NCI-H69 (cell line): ENCODE measurements around the gene ST3GAL5.

ENCODE experiments used
- DNase-seq: peaks from one replicate; lab custom pipeline; 2025; lab: John Stamatoyannopoulos, UW

ST3GAL5 gene

DNA sequence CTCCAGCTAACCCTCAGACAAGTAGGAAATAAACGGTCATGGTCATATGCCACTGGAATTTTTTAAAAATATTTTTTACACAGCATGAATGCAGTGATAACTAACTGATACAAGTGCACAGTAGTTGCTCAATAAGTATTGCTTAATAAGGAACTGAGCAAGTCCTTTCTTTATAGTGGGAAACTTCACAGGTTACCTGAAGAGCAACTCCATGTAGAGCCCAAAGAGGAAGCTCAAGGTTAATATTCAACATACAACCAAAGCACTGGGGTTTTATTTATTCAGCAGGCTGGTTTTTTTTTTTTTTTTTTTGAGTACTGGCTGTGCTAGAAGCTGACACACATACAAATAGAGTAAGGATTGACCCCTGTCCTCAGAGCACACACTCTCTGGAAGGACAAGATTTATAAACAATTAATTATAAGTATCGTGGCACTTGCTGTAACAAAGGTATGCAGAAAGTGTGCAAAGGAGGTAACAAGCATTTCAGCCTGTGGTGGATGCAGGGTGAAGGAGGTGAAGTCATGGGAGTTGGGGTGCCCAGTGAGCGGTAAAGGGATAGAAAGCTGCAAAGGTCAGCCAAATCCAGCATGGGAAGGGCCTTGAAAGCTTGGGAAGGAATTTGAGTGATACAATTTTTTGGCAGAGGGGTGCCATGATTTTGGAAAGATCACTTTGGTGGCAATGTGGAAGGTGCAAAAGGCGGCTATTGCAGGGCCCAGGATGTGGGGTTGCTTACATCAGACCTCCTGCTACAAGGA, 82.3 kb downstream of the ST3GAL5 start:
- no peak for DNase-seq

DNA sequence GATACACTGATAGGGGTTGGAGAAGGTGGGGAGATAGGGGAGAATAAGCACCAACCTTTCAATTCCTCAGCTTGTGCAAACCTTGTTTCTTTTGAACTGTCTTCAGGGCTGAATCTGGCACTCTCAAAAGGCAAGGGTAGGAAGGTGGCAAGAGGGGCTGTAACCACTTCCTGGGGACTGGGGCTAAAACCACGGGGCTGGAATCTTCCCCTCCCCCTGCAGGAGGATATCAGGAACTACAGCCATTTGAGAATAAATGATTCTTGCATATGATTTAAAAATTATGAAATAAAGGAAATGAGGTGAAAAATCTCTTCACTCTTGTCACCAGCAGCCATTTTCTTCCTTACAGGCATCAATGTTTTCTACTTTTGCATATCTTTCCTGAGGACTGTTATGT, 84.2 kb downstream of the ST3GAL5 start:
- DNase-seq: peak; percentile 56

DNA sequence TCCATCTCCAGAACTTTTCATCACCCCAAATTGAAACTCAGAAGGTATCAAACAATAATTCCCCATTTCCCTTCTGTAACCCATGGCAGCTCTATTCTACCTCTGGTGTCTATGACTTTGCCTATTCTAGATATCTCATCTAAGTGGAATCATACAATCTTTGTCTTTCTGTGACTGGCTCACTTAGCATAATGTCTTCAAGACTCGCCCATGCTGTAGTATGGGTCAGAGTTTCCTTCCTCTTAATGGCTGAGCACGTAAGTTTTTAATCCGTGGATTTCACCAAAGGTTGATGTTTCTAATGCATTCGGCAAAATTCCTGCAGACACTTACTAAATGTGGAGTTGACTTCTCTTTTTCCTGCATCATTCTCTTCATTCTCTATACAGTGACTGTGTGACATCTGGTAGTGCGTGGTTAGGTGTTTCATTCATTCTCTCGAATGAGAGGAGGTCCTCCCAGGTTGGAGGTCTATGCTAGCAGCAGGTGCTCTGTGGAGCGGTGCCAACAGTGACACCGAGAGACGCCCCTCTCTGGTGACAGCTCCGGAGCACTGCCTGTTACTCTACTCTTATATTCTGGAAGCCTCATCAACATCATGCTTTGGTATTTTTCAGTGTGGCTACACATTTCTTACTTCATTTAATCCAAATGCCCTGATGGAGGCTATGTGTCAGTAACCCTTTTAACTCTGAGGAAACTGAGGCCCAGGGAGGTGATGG, 84.9 kb downstream of the ST3GAL5 start:
- DNase-seq: no peak

DNA sequence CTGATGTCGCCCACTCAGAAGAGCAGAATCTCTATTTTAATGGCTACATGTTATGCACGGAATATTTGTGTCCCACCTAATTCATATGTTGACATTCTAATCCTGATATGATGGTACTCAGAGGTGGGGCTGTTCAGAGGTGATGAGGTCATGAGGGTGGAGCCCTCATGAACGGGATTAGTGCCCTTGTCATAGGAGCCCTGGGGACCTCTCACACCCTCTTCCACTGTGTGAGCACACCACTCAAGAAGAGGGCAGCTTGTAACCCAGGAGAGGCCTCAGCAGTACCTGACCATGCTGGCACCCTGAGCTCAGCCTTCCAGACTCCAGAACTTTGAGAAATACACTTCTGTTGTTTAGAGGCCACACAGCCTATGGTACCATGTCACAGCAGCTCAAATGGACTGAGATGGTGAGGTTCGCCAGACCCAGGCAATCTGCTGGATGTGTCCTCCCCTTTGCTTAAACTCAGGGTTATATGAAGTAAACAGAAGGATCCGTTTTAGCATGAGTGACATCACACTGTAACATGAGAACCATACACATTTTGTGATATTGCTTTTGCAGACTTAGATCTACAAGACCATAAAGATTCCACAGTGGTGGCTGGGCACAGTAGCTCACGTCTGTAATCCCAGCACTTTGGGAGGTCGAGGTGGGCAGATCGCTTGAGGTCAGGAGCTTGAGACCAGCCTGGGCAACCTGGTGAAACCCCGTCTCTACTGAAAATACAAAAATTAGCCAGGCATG, 86.3 kb downstream of the ST3GAL5 start:
- peak; percentile 11 for DNase-seq

DNA sequence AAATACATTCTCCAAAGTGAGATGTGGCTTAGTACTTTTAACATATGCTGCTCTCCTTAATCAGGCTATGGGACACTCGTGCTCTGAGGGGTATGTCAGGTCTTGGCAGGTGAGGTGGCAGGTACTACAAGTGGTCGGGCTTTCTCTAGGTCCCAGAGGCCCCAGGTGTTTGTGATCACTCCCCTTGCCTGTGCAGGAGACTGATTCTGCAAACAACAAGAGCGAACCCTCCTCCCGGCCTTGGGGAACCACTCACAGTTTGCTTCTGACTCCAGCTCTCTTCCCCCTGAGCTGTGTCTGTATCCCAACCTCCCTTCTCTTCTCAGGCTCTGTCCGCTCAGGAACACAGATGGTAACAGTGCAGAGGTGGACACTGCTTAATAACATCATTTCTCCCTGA, 86.9 kb downstream of the ST3GAL5 start:
- no peak for DNase-seq

DNA sequence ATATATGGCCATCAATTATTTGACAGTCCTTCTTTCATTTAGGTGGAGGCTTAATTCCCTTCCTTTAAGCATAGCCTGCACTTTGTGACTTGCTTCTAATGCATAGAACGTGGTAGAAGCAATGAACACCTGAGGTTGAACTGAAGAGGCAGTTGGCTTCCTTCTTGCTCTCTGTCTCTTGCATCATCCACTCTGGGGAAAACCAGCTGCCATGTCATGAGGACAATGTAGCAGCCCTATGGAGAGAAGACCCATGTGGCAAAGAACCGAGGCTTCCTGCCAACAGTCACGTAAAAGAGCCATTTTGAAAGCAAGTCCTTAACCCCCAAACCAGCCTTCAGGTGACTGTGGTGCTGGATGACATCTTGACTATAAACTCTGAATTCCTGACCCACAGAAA, 88.2 kb downstream of the ST3GAL5 start:
- no peak for DNase-seq

DNA sequence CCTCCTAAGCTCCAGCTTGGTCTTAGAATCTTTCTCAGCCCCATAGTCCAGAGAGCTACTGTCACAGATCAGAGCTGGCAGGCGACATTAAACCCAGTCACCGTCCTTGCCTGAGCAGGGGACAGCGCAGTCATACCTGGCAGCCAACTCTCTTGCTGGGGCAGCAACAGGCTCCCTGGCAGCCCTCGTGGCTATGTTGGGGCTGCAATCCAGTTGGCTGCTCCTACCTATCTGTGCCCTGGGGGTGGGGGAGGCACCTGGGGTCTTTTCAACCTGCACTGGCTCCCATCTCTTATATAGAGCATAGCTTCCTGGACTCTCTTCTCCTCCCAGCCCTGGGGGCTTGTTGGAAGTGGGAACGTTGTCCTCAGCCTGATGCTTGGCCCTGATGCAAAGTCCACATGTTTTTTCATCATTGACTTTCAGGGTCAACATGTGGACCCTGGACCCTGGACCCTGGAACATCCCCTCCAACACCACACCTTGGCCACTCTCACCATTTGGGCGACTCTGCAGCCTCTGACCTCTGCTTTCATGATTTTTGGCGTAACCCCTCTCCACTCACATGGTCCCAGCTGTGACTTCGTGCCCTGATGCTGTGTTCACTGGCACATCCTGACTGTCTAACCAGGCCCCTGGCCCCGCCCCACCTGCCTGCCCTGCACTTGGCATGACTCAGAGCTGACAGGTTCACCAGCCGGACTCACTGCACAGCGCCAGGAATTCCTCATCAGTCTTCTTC, 89.4 kb downstream of the ST3GAL5 start:
- peak; percentile 30 for DNase-seq

DNA sequence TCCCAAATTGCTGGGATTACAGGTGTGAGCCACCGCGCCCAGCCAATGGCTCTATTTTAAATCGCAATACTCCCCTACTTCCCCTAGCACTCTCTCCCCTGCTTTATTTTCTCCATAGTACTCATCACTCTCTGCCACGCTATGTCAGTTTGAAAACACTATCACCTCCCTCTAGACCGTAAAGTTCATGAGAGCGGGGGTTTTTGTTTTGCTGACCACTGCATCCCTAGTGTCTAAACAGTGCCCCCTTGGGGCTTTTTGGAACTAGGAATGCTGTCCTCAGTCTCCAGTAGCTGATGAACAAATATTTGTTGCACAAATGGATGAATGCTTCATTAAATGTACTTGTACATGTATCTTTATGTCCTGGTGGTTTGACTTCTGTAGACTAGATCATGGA, 90.9 kb downstream of the ST3GAL5 start:
- DNase-seq: peak; percentile 64

DNA sequence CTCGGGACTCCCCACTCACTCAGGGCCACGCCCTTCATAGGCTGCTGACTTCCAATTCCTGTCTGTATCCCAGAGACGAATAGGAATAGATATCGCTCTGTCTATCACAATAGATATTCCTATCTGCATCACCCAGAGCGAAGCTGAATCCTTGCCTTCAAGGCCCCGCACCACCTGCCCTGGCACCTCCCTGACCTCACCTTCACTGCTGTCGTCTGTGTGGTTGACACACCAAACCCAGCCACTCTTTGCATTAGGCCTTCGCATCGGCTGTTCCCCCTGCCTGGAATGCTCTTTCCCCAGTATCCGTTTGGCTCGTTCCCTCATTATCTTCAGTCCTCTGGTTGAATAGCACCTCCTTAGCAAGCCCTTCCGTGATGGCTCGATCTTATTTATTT, 91.5 kb downstream of the ST3GAL5 start:
- no peak for DNase-seq

DNA sequence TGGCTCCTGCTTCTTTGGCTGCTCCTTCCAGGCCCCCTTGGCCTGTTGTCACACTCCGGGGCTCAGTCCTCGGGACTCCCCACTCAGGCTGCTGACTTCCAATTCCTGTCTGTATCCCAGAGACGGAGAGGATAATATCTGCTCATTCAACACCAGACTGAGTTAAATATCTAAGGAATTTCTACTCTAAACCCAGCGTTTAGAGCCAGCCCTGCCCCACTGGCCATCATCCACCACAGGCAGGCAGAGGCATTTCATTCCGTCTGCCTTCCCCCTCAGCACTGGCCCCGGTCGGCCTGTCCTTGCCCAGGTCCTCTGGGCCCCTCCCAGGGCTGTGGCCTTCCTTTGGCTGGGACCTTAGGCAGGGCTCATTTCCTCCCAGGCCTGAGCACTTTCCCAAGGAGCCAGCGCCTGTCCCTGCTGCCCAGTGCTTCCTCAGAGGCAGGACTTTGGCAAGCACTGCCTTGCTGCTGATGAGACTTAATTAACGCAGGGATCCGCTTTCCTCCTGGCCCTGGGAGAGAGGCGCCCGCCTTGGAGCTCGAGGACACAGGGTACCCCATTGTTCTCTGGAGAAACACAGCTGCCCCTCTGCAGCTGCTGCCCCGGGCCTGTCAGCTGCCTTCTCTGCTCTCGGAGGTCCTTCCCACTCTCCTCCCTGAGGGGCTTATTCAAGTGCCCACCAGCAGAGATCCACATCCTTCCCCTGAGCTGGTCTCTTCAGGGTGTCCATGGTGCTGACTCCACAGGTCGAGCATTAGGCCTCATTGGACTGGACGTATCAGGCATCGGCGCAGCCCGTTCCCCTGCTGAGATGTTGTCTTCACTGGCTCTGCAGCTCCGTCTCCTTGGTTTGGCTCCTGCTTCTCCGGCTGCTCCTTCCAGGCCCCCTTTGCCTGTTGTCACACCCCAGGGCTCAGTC, 92.2 kb downstream of the ST3GAL5 start:
- DNase-seq: peak; percentile 50

DNA sequence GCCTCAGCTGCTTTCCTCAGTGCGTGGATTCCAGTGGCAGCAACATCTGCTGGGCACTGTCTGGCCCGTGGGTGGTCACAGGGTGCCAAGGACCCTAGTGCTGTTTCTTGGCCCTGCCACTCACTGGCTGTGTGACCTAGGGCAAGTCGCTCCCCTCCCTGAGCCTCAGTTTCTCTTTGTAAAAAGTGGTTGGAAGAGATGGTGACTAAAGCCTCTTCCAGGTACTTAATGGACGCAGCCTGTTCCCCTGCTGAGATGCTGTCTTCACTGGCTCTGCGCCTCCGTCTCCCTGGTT, 92.8 kb downstream of the ST3GAL5 start:
- DNase-seq: no peak

DNA sequence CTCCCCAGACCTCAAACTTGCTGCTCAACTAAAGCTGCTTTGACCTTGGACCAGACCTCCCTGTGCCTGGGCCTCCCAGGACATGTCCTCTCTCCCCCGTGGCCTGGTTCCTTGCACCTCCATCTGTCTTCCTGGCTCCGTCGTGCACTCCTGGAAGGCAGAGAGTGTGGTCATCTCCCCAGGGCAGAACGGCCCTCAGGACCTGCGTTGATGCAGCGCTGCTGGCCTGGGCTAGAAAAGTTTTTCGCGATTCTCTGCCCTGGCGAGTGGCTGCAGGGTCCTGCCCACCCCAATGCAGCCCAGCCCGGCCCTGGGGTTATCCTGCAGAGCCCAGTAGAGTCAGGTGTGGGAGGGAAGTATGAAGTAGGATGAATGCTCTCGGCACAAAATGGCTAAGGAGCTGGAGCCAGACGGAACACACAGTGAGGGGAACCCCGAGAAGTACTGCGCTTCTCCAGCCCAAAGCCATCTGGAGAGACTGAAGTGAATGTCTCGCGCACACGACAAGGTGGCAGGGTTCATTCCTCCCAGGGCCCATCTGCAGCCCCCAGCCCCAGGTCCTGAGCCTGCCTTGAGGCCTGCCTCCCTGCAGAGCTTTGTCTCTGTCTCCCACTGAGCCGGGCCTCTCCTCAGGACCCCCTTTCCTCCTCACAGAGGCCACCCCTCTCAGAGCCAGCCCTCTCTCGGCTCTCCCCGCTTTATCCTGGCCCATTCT, 93.3 kb downstream of the ST3GAL5 start:
- DNase-seq: no peak

DNA sequence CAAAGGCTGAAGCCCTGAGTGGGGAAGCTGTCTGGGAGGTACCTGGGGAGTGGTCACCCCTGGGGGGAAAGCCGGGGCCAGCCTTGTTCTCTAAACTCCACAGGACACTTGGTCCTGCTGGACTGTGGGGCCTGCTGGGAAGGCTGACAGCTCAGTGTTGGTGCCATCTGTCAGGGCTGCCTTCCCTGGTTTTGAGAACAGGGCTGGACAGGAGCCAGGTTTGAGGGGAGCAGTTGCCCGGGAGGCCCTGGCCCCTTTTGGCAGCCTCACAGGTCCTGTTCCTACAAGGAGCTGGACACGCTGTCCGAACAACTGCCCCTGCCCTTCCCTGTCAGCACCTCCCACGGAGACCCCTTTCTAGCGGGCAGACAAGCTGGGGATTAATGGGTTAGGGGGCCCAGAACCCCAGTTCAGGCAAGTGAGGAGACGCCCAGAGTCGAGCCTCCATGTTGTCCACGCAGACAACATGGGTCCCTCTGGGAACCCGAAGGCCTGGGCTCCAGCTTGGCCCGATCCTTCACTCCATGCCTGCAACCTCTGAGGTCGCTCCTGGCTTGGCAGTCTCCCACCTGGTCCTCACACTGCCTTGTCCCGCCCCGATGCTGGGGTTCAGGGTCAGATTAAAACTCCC, 94.2 kb downstream of the ST3GAL5 start:
- DNase-seq: peak; percentile 88

DNA sequence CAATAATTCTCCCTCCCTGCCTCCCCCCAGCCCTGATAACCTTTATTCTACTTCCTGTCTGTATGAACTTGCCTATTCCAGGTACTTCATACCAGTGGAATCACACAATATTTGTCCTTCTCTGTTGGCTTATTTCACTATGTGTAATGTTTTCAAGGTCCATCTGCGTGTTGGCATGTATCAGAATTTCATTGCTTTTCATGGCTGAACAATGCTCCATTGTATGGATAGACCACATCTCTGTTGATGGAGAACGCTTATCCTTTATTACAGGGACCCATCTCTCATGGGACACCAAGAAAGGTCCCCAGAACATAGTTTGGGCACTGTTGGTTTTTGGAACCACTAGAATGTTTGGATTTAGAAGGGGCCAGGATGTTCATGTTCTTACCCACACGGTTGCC, 94.8 kb downstream of the ST3GAL5 start:
- no peak for DNase-seq

DNA sequence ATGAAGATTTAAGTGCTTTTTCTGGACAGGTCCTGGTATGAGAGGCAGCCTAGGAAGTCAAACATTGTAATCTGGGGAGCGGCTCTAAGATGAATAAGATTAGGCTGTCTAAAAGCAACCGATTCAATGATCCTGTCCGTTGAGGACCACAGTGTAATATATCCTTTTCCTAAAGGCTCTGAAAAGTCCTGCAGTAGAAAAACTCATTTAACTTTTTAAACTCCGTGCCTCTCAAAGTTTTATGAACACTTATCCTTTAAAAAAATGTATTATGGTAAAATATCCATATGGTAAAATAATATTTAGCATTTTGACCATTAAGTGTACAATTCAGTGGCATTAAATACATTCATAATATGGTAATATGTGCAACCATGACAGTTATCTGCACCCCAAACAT, 95.2 kb downstream of the ST3GAL5 start:
- DNase-seq: no peak

DNA sequence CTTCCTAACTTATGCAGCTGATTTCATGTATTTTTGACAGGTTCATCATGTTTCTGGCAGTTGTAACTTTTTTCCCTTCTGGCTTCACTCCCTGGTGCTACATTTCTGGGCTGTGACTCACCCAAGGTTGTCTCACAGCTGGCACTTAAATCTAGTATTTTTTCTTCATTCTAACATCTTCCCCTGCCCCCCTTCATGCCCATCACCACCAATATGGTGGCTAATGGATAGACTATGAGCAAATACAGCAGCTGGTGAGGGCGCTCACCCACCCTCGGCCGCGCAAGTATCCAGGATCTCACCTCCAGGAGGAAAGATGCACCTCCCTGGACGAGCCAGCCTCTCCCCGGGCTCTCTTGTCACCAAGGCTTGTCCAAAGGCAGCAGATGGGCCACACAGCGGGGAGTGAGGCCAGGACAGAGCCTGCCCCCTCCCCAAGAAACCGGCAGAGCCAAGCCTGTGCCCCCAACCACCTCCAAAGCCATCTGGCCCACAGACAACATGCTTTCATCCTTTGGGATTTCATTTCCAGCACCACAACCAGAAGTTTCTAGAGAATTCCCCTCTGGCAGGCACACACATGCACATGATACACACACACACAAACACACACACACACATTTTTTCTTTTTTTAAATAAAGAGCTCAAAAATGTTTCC, 95.9 kb downstream of the ST3GAL5 start:
- DNase-seq: peak; percentile 90

DNA sequence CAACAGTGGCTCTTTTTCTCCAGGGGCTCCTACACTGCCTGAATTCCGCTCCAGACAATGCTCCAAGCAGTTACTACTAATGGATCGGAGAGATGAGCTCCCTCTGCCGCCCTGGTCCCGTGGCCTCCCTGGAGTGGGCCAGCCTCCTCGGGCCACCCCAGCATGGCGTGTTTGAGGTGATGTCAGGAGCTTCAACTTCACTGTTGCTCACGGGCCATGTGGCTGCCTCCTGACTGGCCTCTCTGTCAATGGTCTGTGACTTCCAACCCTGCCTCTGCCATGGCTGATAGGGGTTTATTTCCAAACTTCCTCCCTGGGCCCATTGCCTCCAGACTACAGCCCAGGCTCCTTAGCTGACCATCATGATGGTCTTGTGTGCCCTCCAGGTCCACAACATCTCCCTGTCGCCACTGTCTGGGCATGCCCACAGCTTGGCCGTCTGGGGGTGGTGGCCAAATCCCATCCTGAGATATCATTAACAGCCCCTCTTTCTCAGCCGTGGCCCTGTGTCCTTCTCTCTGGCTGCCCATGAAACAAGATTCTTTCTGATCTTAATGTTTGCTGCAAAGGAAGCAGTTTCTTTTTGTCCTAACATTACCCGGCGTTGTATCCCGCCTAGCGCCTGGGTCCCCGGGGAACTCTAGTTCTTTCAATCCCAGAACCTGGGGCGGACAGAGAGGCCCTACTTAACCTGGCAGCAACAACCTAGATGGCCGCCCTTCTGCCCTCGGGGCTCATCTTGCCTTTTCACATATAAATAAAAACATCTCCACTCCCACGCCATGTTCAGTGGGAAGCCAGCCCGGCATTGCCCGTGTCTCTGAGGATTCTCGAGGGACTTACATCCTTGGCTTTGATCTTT, 96.9 kb downstream of the ST3GAL5 start:
- DNase-seq: peak; percentile 23

DNA sequence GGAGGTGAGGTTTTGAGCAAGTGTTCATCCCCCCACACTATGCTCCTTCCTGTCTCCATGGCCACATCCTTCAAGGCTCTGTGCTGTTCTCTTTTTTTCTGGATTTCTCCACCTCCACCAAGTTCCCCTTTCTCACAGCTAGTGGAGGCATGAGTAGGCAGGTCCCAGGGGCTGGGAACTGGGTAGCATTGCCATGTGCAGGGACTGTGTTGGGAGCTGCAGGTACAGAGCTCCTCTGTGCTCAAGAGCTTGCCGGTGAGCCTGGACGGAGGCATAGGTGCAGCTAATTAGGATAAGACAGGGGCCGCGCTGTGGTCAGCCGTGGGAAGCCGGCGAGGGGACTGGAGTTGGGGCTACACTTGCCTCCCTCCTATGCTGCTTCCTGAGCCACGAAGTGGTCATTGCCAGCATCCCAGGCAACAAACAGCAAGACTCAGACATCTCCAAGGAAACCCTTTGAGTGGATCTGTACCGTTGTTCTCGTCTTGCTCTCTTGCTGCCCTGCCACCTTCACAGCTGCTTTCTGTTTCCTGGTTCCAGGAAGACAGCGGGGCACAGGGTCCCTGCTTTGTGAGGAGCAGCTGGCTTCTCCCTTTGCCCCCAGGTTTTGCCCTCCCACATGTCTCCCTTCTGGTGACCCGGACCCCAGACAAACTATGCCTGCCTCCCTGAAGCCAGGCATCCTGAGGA, 98.1 kb downstream of the ST3GAL5 start:
- peak; percentile 24 for DNase-seq
